KMS-11 (cell line): ENCODE data around the gene NHEJ1.

Experiments
- H2AFZ ChIP-seq: fragments of 200-600 bp; sonication (generic); 2 replicates; pipeline ENCODE4 v1.6.1; 2016; ENCODE audit warnings: antibody characterized with exemption, mixed run types, low read depth
- H3K27ac ChIP-seq: fragments of 200-600 bp; sonication (generic); 2 replicates; pipeline ENCODE4 v1.6.1; 2016; ENCODE audit warnings: mild to moderate bottlenecking, mixed run types
- H3K27me3 ChIP-seq: fragments of 200-600 bp; sonication (generic); 2 replicates; pipeline ENCODE4 v1.6.1; 2017; ENCODE audit warnings: mild to moderate bottlenecking, low read depth, mixed run types, moderate library complexity; ENCODE audit not compliant: insufficient read depth
- H3K36me3 ChIP-seq: fragments of 200-600 bp; sonication (generic); 2 replicates; pipeline ENCODE4 v1.6.1; 2017; ENCODE audit warnings: mild to moderate bottlenecking, mixed run types; ENCODE audit not compliant: insufficient read depth
- H3K4me1 ChIP-seq: fragments of 200-600 bp; sonication (generic); 2 replicates; pipeline ENCODE4 v1.6.1; 2016; ENCODE audit warnings: mild to moderate bottlenecking, low read depth, mixed run types; ENCODE audit not compliant: poor library complexity, severe bottlenecking
- H3K4me2 ChIP-seq: fragments of 200-600 bp; sonication (generic); 2 replicates; pipeline ENCODE4 v1.7.0; 2016; ENCODE audit warnings: mild to moderate bottlenecking, mixed run types
- H3K4me3 ChIP-seq: fragments of 200-600 bp; sonication (generic); IDR thresholded peaks from 2 replicates; pipeline ENCODE4 v1.6.1; 2017; ENCODE audit warnings: low read depth, low read length, mixed read lengths; ENCODE audit not compliant: insufficient read depth
- H3K79me2 ChIP-seq: fragments of 200-600 bp; sonication (generic); 2 replicates; pipeline ENCODE4 v1.6.1; 2016; ENCODE audit warnings: low read depth, mixed run types; ENCODE audit not compliant: insufficient read depth
- H3K9ac ChIP-seq: fragments of 200-600 bp; sonication (generic); 2 replicates; pipeline ENCODE4 v1.6.1; 2016; ENCODE audit warnings: mild to moderate bottlenecking, mixed run types
- H4K20me1 ChIP-seq: fragments of 200-600 bp; sonication (generic); 2 replicates; pipeline ENCODE4 v1.6.1; 2016; ENCODE audit warnings: mild to moderate bottlenecking, mixed run types; ENCODE audit not compliant: insufficient read depth
- CTCF ChIP-seq: fragments of 200-600 bp; sonication (generic); conservative IDR thresholded peaks from 2 replicates; pipeline ENCODE4 v1.6.1; 2017; ENCODE audit warnings: low read depth, mild to moderate bottlenecking, antibody characterized with exemption, low read length, moderate library complexity, mixed read lengths

NHEJ1 gene

GRCh38 chr2:219207134-219207883 is 46.7 kb upstream of the NHEJ1 start:
- no peaks in the 10 kb centered on the region for H3K27me3 ChIP-seq
- no peak overlapping the region for H2AFZ ChIP-seq
- TF ChIP-seq CTCF = no peak
- H3K36me3 ChIP-seq = no peaks in the 10 kb centered on the region
- no peak overlapping the region for H3K4me3 ChIP-seq
- H3K9ac ChIP-seq = peak overlapping the region; percentile 17; the same call in 1 of the 2 replicates
- no peak overlapping the region for H3K27ac ChIP-seq
- peaks cover 18% of the 10 kb centered on the region for H3K4me1 ChIP-seq
- peak overlapping the region; percentile 62 for H3K4me2 ChIP-seq
- no peaks in the 10 kb centered on the region for H4K20me1 ChIP-seq
- H3K79me2 ChIP-seq = no peaks in the 10 kb centered on the region

GRCh38 chr2:219206328-219207133 is 45.9 kb upstream of the NHEJ1 start, which contains the start of gene ZFAND2B:
Gene ZFAND2B (plus strand): TSS chr2:219206782. CDS start chr2:219206988, 206 bp downstream.
- peak within 1 kb of the TSS; percentile 80 for H3K4me3 ChIP-seq
- peak within 1 kb of the TSS; percentile 69 for H3K27ac ChIP-seq
- peak within 1 kb of the TSS; percentile 74 for H3K9ac ChIP-seq
- peak within 1 kb of the TSS; percentile 77 for H2AFZ ChIP-seq
- H3K4me1 ChIP-seq = peaks cover 18% of the 10 kb centered on the region
- H3K36me3 ChIP-seq = no peaks in the 10 kb centered on the region
- H3K79me2 ChIP-seq = no peaks in the 10 kb centered on the region
- no peak for TF ChIP-seq CTCF
- no peaks in the 10 kb centered on the region for H3K27me3 ChIP-seq
- no peaks in the 10 kb centered on the region for H4K20me1 ChIP-seq
- H3K4me2 ChIP-seq = peak within 1 kb of the TSS; percentile 74

GRCh38 chr2:219205981-219206327 is 45.3 kb upstream of the NHEJ1 start:
- Histone ChIP-seq H2AFZ (peak overlapping the region; percentile 77), H3K4me1 (peaks cover 18% of the 10 kb centered on the region), H3K9ac (peak overlapping the region; percentile 74), H4K20me1 (no peaks in the 10 kb centered on the region), H3K79me2 (no peaks in the 10 kb centered on the region), H3K27ac (peak overlapping the region; percentile 69), H3K4me3 (peak overlapping the region; percentile 80), H3K4me2 (peak overlapping the region; percentile 74), H3K27me3 (no peaks in the 10 kb centered on the region), H3K36me3 (no peaks in the 10 kb centered on the region)
- no peak for TF ChIP-seq CTCF

GRCh38 chr2:219205165-219205538 is 44.5 kb upstream of the NHEJ1 start:
- peaks cover 18% of the 10 kb centered on the region for H3K4me1 ChIP-seq
- no peak overlapping the region for H3K27ac ChIP-seq
- H4K20me1 ChIP-seq = no peaks in the 10 kb centered on the region
- TF ChIP-seq CTCF = no peak
- H3K4me3 ChIP-seq = no peak overlapping the region
- H3K9ac ChIP-seq = no peak overlapping the region
- H3K4me2 ChIP-seq = no peak overlapping the region
- H2AFZ ChIP-seq = no peak overlapping the region
- H3K27me3 ChIP-seq = no peaks in the 10 kb centered on the region
- no peaks in the 10 kb centered on the region for H3K36me3 ChIP-seq
- H3K79me2 ChIP-seq = no peaks in the 10 kb centered on the region
